ENCODE measurements around the gene SH3RF3. TPM values are rescaled to one million over a fixed set of nuclear protein-coding genes. Genes with fewer than 3 reads are reported as not detected.

SH3RF3 gene
- total RNA-seq, 2 donors from 2014 or later: 1.3 to 2.5 TPM

DNA sequence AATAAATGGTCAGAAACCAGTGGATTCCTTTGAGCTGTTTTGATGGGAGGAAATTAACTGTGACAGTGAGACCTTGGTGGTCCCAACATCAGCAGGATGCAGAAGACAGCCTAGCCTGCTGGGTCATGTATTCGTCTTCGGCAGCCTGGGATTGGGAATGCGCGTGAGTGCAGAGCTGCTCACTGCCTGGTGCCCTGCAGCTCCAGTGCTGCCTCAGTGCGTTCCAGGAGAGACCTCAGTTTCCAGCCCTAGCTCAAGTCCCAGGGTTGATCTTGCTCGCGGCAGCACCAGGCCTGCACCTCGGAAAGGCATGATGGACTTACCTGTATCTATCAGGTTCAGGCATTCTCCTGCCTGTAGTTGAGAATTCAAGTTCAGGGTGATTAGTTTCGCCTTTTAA, 203.9 kb downstream of the SH3RF3 start:
- TF ChIP-seq, protein P1, sequence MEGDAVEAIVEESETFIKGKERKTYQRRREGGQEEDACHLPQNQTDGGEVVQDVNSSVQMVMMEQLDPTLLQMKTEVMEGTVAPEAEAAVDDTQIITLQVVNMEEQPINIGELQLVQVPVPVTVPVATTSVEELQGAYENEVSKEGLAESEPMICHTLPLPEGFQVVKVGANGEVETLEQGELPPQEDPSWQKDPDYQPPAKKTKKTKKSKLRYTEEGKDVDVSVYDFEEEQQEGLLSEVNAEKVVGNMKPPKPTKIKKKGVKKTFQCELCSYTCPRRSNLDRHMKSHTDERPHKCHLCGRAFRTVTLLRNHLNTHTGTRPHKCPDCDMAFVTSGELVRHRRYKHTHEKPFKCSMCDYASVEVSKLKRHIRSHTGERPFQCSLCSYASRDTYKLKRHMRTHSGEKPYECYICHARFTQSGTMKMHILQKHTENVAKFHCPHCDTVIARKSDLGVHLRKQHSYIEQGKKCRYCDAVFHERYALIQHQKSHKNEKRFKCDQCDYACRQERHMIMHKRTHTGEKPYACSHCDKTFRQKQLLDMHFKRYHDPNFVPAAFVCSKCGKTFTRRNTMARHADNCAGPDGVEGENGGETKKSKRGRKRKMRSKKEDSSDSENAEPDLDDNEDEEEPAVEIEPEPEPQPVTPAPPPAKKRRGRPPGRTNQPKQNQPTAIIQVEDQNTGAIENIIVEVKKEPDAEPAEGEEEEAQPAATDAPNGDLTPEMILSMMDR (IDR thresholded peaks at IDR 0.05): no peak
- H3K9ac ChIP-seq (ENCODE audit: low read depth in 2 of 2, low read length in 2 of 2): no peak overlapping the region
- DNase-seq: no peak
- H3K27ac ChIP-seq: no peak overlapping the region
- intact Hi-C loops (cut with DNase I): no loop called here
- H3K9me3 ChIP-seq: no peaks in the 10 kb centered on the region
- no peaks in the 10 kb centered on the region for H3K4me1 ChIP-seq
- H3K27me3 ChIP-seq: no peaks in the 10 kb centered on the region
- no peak overlapping the region for H3K4me3 ChIP-seq
- no peaks in the 10 kb centered on the region for H3K36me3 ChIP-seq

GRCh38 chr2:109333414-109334210, 204.6 kb downstream of the SH3RF3 start:
- Histone ChIP-seq H3K27ac (no peak overlapping the region), H3K27me3 (no peaks in the 10 kb centered on the region), H3K4me3 (no peak overlapping the region), H3K9me3 (no peaks in the 10 kb centered on the region), H3K36me3 (no peaks in the 10 kb centered on the region), H3K4me1 (no peaks in the 10 kb centered on the region), H3K9ac (ENCODE audit: low read depth in 2 of 2, low read length in 2 of 2) (no peak overlapping the region)
- intact Hi-C loops (cut with DNase I): no loop called here
- TF ChIP-seq, protein P1 (IDR thresholded peaks at IDR 0.05): no peak
- DNase-seq: no peak

- no peak for DNase-seq
- Histone ChIP-seq H3K27ac (no peak overlapping the region), H3K36me3 (no peaks in the 10 kb centered on the region), H3K9me3 (no peaks in the 10 kb centered on the region), H3K4me1 (no peaks in the 10 kb centered on the region), H3K27me3 (no peaks in the 10 kb centered on the region), H3K9ac (ENCODE audit: low read depth in 2 of 2, low read length in 2 of 2) (no peak overlapping the region), H3K4me3 (no peak overlapping the region)
- TF ChIP-seq, protein P1 (IDR thresholded peaks at IDR 0.05): no peak
- intact Hi-C loops (cut with DNase I): no loop called here
Measured at GRCh38 chr2:109335631-109336176, 206.7 kb downstream of the SH3RF3 start.

GRCh38 chr2:109336296-109336695, 207.3 kb downstream of the SH3RF3 start:
- H3K27ac ChIP-seq: no peak overlapping the region
- H3K4me1 ChIP-seq: no peaks in the 10 kb centered on the region

GRCh38 chr2:109337221-109337620, 208.2 kb downstream of the SH3RF3 start:
- H3K9me3 ChIP-seq: no peaks in the 10 kb centered on the region
- no peak overlapping the region for H3K27ac ChIP-seq
- intact Hi-C loops (cut with DNase I): no loop called here
- DNase-seq: no peak
- H3K9ac ChIP-seq (ENCODE audit: low read depth in 2 of 2, low read length in 2 of 2): no peak overlapping the region
- no peaks in the 10 kb centered on the region for H3K36me3 ChIP-seq
- H3K4me3 ChIP-seq: no peak overlapping the region
- TF ChIP-seq, protein P1 (IDR thresholded peaks at IDR 0.05): no peak
- no peaks in the 10 kb centered on the region for H3K27me3 ChIP-seq
- no peaks in the 10 kb centered on the region for H3K4me1 ChIP-seq

More at GRCh38 chr2:109336296-109336695, 207.3 kb downstream of the SH3RF3 start:
- Histone ChIP-seq H3K27me3 (no peaks in the 10 kb centered on the region), H3K36me3 (no peaks in the 10 kb centered on the region), H3K9me3 (no peaks in the 10 kb centered on the region), H3K4me3 (no peak overlapping the region), H3K9ac (ENCODE audit: low read depth in 2 of 2, low read length in 2 of 2) (no peak overlapping the region)
- DNase-seq: no peak
- TF ChIP-seq, protein P1 (IDR thresholded peaks at IDR 0.05): no peak
- intact Hi-C loops (cut with DNase I): no loop called here
